ENCODE results near the gene UBR3.

The UBR3 gene

GRCh38 chr2:169976335-169976851 lies 149.1 kb downstream of the UBR3 start:
- H3K4me3 ChIP-seq (ENCODE audit: low read length) = no peak overlapping the region
- TF ChIP-seq CTCF (conservative IDR thresholded peaks at IDR 0.05; ENCODE audit: low read length) = no peak
- DNase-seq (ENCODE audit: low read depth) = no peak

- DNase-seq (ENCODE audit: low read depth) = no peak
- no peak for TF ChIP-seq CTCF (conservative IDR thresholded peaks at IDR 0.05; ENCODE audit: low read length)
- no peak overlapping the region for H3K4me3 ChIP-seq (ENCODE audit: low read length)
Measured at GRCh38 chr2:169977530-169977929, 150.3 kb downstream of the UBR3 start.

GRCh38 chr2:169978402-169979017 lies 151.3 kb downstream of the UBR3 start:
- no peak for TF ChIP-seq CTCF (conservative IDR thresholded peaks at IDR 0.05; ENCODE audit: low read length)
- no peak overlapping the region for H3K4me3 ChIP-seq (ENCODE audit: low read length)
- no peak for DNase-seq (ENCODE audit: low read depth)

- no peak overlapping the region for H3K4me3 ChIP-seq (ENCODE audit: low read length)
- DNase-seq (ENCODE audit: low read depth) = no peak
- no peak for TF ChIP-seq CTCF (conservative IDR thresholded peaks at IDR 0.05; ENCODE audit: low read length)
Measured at GRCh38 chr2:169979025-169979424, 151.8 kb downstream of the UBR3 start.

- no peak overlapping the region for H3K4me3 ChIP-seq (ENCODE audit: low read length)
- DNase-seq (ENCODE audit: low read depth) = no peak
- TF ChIP-seq CTCF (conservative IDR thresholded peaks at IDR 0.05; ENCODE audit: low read length) = no peak
Measured at GRCh38 chr2:169980001-169980400, 152.7 kb downstream of the UBR3 start.

- no peak for DNase-seq (ENCODE audit: low read depth)
- H3K4me3 ChIP-seq (ENCODE audit: low read length) = no peak overlapping the region
- TF ChIP-seq CTCF (conservative IDR thresholded peaks at IDR 0.05; ENCODE audit: low read length) = no peak
Measured at GRCh38 chr2:169980643-169981042, 153.4 kb downstream of the UBR3 start.

GRCh38 chr2:169982929-169983328 lies 155.7 kb downstream of the UBR3 start:
- no peak overlapping the region for H3K4me3 ChIP-seq (ENCODE audit: low read length)
- TF ChIP-seq CTCF (conservative IDR thresholded peaks at IDR 0.05; ENCODE audit: low read length) = no peak
- no peak for DNase-seq (ENCODE audit: low read depth)
